NCI-H146 (cell line): ENCODE measurements around the gene THBD.

ENCODE experiments used
- DNase-seq: peaks from one replicate; lab custom pipeline; 2025; lab: John Stamatoyannopoulos, UW

The THBD gene

DNA sequence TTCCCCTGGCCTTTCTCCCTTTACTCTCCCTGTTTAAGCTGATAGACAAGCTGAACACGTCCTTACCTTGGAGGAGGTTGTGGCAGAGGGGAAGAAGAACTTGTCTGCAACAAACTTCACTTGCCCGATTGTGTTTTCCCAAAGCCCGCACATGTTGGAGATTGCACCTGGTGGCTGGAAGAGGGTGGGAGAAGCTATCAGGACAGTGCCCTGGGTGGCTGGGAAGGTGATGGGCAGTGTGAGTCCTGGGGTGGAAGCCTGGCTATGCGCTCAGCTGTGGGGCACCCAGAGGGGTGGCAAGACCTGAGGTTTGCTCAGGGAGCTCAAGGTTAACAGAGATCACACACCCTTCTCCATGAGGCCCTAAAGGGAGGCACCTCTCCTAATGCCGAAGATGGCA is 39.4 kb downstream of the THBD start:
- no peak for DNase-seq

DNA sequence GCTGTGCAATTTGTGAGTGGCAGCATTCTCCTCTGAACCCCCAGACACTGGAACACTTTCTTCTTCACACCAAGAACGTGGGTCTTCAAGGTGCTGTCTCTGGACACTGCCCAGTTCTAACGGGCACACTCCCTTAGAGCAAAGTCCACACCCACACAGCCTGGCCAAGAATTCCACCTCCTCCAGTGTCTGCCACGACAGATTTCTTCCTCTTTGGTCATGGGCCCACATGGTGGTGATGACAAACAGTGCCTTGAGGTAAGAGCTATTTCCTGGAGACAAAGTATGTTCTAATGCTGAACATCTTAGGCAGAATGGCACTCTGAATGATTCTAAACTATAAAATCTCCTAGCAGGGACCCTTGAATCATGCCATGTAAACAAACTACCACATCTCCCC is 39.8 kb downstream of the THBD start:
- no peak for DNase-seq

DNA sequence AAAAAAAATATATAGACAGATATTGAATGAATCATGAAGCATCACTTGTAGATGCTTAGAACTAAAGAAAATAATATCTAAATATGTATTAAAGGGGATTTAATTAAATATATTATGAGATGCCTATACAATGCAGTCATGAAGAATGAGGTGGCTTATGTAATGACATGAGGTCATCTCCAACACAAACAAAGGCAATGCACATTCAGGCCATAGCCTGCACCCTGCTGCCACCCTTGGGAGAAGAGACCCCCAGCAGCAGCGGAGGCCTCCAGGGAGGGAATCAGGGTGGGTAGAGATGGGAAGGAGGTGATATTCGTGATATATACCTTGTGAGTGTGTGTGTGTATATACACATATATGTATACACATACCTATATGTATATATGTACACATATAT is 40.8 kb downstream of the THBD start:
- no peak for DNase-seq

DNA sequence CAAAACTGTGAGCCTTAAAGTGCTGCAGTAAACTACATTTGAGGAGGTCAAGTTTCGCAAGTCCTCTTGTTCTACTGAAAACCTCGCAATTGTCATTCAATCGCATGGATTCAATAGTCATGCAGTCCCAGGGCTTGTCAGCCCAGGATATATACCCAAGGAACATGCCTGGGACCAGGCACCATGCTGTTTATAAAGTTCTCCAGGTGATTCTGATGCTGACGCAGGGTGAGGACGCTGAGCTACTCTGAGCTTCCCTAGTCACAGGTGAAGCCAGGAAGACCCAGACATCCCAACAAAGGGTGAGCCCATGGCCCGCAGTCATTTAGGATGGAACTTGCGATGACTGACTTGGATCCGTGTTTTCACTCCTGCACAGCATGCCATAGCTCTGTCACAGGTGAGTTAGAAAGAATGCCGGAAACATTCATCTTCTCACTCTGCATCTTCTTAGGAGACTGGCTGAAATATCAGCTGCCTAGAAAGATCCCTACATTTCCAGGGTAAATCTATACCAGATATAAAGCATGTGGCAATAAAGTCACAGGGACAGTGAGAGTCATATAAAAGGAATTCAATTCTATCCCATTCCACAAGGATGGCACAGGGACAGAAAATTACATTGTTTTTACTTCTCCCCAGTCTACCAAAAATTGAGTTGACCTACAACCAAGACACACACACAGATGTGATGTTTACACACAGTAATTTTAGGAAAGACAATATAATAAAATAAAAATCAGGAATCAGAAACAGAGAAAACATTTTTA is 41.4 kb downstream of the THBD start:
- DNase-seq: no peak

DNA sequence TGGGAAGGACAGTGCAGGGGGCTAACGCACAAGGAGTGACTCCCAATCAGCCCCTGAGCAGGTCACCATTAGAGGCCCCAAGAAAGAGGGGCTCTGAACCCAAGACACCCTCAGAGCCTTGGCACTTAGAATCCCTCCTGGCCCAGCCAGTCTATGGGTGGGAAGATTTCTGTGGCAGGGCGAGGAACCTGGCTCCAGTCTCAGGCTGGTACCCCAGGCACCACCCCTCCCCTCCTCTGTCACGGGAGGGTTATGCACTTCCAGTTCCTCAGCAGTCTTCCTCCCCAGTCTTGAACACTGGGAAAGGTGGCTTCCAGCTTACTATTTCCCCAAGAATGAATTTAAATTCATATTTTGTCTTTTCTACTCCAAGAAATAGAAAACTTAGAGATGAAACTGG is 42.0 kb downstream of the THBD start:
- DNase-seq: no peak

DNA sequence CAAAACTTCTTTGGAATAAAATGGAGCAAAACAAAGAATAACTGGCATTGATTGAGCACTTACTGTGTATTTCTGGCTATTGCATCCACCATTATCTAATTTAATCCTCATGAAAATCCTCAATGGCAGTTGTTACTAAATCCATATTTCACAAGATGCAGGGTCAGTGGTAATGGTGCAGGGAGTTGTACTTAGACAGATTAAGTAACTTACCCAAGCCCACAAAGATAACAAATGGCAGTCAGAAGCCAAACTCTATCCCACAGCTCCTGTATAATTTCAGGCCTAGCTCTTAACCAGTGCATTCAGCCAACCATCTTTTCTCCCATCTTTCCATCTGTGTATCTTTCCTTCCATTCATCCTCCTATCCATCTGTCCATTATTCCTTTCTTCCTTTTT is 43.7 kb downstream of the THBD start:
- no peak for DNase-seq

DNA sequence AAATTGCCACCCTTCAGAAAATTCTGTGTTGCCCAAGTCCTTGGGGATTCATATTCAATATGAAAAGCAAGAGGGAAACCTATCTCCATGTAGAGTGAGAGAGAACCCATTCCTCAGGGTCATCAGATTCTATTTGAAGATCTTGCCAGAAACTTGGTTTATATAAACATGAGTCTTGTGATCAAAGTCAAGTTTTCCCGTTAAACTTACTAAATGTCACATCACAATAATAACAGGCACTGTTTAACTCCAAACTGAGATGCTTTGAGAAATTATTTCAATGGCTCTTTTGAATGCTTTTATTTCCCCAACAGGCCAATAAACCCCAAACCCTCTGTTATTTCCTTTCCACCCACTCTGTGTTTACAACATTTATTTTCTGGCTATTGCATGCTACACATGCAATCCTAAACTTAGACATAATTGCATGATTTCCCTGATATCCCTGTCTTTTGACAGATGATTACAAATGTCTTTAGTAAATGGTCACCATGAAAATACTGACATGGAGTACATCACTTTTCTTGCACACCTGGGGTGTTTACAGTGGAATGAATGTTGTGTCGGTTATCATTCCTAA is 45.5 kb downstream of the THBD start:
- no peak for DNase-seq

DNA sequence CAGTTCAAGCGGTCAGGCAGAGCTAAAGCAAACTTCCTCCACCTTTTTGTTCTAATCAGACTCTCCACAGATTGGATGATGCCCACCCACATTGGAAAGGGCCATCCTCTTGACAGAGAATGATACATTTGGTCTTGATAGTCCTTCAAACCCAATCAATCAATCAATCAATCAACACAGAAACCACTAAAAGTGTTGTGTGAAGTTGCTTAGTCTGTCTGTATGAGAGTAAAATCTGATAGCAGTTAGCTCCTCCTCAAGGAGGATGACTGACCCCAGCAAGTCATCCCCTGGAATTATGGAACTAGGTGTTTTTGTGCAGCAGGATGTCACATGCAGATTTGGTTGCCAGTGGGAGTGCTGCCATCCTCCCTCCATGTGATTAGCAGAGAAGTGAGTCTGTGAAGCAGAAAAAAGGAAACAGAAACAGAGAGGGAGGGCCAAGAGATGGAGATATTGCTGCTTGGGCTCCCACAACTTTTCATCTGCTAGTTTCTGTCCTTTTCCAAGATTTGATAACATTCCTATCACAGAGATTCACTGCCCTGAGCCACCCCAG is 46.3 kb downstream of the THBD start:
- no peak for DNase-seq

DNA sequence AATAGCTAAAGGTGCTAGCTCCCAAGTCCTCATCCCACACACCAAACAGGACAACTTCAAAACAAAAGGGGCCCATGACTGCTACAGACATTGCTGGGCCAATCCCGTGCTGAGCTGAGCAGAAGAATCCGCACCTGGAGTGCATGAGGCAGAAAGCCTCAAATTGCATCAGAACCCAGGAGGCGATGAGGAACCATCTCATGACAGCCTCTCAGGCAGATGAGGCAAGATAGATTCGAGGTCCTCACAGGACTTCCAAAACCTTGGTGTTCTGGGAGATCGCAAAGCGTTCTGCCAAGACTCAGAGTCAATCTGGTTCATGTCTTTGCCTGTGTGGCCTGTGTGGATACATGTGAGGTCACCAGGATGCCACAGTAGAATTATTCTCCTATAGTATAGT is 47.2 kb downstream of the THBD start:
- no peak for DNase-seq

DNA sequence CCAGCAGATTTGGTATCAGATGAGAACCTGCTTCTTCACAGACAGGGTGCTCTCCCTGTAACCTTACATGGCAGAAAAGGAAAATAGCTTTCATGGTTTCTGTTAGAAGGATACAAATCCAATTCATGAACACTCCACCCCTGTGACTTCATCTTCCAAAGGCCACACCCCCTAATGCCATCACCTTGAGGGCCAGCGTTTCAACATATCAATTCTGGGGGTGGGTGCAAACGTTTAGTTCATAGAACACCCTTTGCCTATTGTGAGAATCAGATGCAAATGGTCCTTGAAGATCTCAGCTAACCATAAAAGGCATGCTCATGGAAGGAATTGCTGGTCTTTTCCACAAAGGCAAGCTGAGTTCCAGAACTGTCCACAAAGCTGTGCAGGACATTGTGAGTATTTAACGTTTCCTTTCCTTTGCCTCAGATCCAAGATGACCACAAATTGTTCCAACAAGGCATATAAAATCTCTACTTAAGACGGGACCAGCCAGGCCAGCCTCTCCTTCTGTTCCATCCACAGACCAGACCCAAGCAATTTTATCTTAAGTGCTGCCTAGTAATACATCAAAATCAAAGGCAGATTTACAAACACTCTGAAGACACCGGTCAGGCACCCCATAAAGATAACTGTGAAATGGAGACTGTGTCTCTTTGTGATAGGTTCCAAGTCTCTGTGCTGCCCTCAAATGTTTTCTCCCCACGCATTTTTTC is 49.1 kb downstream of the THBD start:
- no peak for DNase-seq

DNA sequence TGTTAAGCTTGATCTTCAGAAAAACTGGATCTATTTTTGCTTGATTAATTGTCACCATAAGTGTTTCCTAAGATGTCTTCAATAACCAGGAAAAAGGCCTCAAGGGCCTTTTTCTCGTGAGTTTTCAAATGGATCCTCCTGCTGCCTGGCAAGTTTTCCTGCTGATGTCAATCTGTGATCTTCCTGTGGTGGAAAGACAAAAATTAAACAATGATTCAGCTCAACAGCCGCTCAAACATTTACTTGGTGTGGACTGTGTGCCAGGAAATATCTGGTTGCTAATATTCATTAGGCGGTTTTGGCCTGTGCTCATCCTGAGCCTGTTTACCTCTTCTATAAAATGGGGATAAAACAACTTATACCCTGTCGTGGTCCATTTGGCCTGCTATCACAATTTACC is 49.7 kb downstream of the THBD start:
- no peak for DNase-seq

DNA sequence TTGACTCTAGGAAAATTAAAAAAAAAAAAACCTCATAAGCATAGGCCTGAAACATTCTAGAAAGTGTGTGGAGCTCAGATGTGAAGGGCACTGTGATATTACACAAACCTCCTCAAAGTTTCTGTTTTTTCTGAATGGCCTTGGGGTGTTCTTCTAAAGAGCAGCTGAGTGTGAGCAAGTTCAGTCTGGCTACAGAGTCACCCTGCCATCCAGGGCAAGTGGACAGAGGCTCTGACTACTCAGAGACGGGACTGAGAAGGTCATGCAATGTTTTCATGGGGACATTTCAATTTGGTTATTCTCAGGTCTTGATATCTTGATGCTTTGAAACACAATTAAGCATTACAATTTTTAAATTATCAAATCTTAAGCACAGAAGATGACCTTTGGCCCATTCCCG is 51.0 kb downstream of the THBD start:
- no peak for DNase-seq

DNA sequence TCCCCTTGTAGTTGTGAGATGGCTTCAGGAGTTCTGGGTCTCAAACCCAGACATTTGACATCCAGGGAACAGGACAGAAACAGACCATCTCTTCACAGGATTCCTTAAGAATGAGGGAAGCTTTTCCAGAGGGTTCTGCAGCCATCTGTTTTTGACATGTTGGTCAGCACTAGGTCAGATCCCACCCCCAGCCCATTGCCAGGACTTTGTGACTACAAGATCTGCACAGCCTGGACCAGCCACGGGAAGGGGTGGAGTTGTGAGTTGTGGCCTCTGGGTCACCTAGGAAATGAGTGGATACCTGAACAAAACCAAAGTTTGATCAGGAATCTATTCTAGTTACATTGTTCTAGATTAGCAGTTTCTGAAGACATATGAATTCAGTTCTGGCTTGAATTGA is 53.5 kb downstream of the THBD start:
- DNase-seq: no peak
